Endothelial cell of umbilical vein (primary cell): ENCODE measurements around the gene RAB7A.

Source experiments
- EZH2 ChIP-seq: IDR thresholded peaks from 2 replicates; pipeline ENCODE4 v1.6.1; 2012; ENCODE audit warnings: borderline replicate concordance, low read depth, mild to moderate bottlenecking, moderate library complexity, low read length, inconsistent platforms; ENCODE audit not compliant: severe bottlenecking
- GATA2 ChIP-seq: IDR thresholded peaks from 2 replicates; pipeline ENCODE4 v1.7.0; 2011; ENCODE audit warnings: low read depth, mild to moderate bottlenecking, moderate library complexity, mixed read lengths, low read length; ENCODE audit not compliant: insufficient read length, insufficient read depth
- MYC ChIP-seq: IDR thresholded peaks from one replicate; pipeline ENCODE4 v1.6.1; 2011; ENCODE audit warnings: mild to moderate bottlenecking, low read depth, low read length
- POLR2A ChIP-seq: IDR thresholded peaks from 2 replicates; pipeline ENCODE4 v1.6.1; 2012; ENCODE audit warnings: low read depth, mild to moderate bottlenecking, control low read depth, low read length
- POLR2AphosphoS5 ChIP-seq: IDR thresholded peaks from 2 replicates; pipeline ENCODE4 v1.6.1; 2012; ENCODE audit warnings: low read depth, mild to moderate bottlenecking, control low read depth, low read length, moderate library complexity; ENCODE audit not compliant: insufficient read depth
- TF ChIP-seq, protein P1 (sequence below), 2 donors: IDR thresholded peaks; 1 replicate in 1 of 2; 2 replicates in 1 of 2; pipeline ENCODE4 v1.5.1; 2011; ENCODE audit warnings: low read length in 2 of 2, mild to moderate bottlenecking in 2 of 2, moderate library complexity in 2 of 2, control low read depth in 1 of 2, inconsistent platforms in 1 of 2, low read depth in 1 of 2; ENCODE audit not compliant: insufficient read depth in 1 of 2; ENCODE audit errors: extremely low read depth in 1 of 2
- TF ChIP-seq, protein P2 (sequence below): IDR thresholded peaks from 2 replicates; pipeline ENCODE4 v1.6.1; 2011; ENCODE audit not compliant: insufficient read depth, insufficient read length

DNA sequence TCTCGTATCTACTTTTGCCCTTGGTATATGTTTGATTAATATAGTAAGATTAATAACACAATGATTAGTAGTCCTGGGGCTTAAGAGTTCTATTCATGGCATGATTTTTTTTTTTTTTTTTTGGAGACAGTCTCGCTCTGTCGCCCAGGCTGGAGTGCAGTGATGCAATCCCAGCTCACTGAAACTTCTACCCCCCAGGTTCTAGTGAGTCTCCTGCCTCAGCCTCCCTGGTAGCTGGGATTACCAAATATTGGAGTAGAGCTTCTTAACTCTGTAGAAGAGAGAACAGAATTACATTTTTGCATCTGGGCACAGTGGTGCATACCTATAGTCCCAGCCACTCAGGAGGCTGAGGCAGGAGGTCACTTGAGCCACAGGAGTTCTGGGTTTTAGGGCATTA, 58.9 kb downstream of the RAB7A start:
- TF ChIP-seq POLR2A (no peak), EZH2 (no peak), POLR2AphosphoS5 (no peak), GATA2 (no peak), MYC (no peak)
- TF ChIP-seq, protein P1, sequence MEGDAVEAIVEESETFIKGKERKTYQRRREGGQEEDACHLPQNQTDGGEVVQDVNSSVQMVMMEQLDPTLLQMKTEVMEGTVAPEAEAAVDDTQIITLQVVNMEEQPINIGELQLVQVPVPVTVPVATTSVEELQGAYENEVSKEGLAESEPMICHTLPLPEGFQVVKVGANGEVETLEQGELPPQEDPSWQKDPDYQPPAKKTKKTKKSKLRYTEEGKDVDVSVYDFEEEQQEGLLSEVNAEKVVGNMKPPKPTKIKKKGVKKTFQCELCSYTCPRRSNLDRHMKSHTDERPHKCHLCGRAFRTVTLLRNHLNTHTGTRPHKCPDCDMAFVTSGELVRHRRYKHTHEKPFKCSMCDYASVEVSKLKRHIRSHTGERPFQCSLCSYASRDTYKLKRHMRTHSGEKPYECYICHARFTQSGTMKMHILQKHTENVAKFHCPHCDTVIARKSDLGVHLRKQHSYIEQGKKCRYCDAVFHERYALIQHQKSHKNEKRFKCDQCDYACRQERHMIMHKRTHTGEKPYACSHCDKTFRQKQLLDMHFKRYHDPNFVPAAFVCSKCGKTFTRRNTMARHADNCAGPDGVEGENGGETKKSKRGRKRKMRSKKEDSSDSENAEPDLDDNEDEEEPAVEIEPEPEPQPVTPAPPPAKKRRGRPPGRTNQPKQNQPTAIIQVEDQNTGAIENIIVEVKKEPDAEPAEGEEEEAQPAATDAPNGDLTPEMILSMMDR (IDR thresholded peaks at IDR 0.05; ENCODE audit: extremely low read depth in 1 of 2, insufficient read depth in 1 of 2, low read depth in 1 of 2, low read length in 2 of 2), result no peak
- TF ChIP-seq, protein P2, sequence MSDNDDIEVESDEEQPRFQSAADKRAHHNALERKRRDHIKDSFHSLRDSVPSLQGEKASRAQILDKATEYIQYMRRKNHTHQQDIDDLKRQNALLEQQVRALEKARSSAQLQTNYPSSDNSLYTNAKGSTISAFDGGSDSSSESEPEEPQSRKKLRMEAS, result no peak
